ENCODE data around the gene ZNF764.

GRCh38 chr16:30530163-30531037, 27.8 kb downstream of the ZNF764 start:
- TF ChIP-seq CBX2 (IDR thresholded peaks at IDR 0.05; ENCODE audit: insufficient read depth, low read length, poor library complexity, severe bottlenecking) (no peak), POLR2A (conservative IDR thresholded peaks at IDR 0.05) (no peak), CBFB (CRISPR knock-in tag; IDR thresholded peaks at IDR 0.05) (no peak), FOXP4 (CRISPR knock-in tag; IDR thresholded peaks at IDR 0.05; ENCODE audit: borderline replicate concordance) (no peak), HMGXB4 (CRISPR knock-in tag; IDR thresholded peaks at IDR 0.05) (no peak), CTCF (IDR thresholded peaks at IDR 0.05 in 2 of 3, conservative IDR thresholded peaks at IDR 0.05 in 1 of 3; ENCODE audit: insufficient read depth in 2 of 3, low read depth in 1 of 3, low read length in 3 of 3) (no peak), ZNF780A (CRISPR knock-in tag; IDR thresholded peaks at IDR 0.05) (no peak), MTF1 (CRISPR knock-in tag; IDR thresholded peaks at IDR 0.05; ENCODE audit: borderline replicate concordance) (no peak)

Data from K562 (cell line).